ENCODE measurements around the gene PGGHG.

The PGGHG gene

GRCh38 chr11:269146-269890 is 19.6 kb upstream of the PGGHG start:
- DNase-seq: peak in 1 of 51 donors; percentile 45

GRCh38 chr11:270451-271318 is 18.2 kb upstream of the PGGHG start:
- DNase-seq: no peak

- DNase-seq: no peak
These were observed 17.6 kb upstream of the PGGHG start for GRCh38 chr11:271319-271715.

GRCh38 chr11:272195-272930 is 16.6 kb upstream of the PGGHG start:
- DNase-seq: no peak

- DNase-seq: no peak
These were observed 16.1 kb upstream of the PGGHG start for GRCh38 chr11:272931-273198.

- DNase-seq: no peak
These were observed 12.7 kb upstream of the PGGHG start for GRCh38 chr11:276219-276618.

- no peak for DNase-seq
These were observed 10.7 kb upstream of the PGGHG start, which contains the start of gene NLRP6 for GRCh38 chr11:278001-278951. TSS of gene NLRP6 (plus strand) at chr11:278407. CDS start at chr11:278570, 163 bp downstream.

GRCh38 chr11:279040-279965 is 9.6 kb upstream of the PGGHG start:
- DNase-seq: no peak

- no peak for DNase-seq
These were observed 8.8 kb upstream of the PGGHG start for GRCh38 chr11:279966-280705.

- no peak for DNase-seq
These were observed 8.0 kb upstream of the PGGHG start for GRCh38 chr11:280706-281485.

- no peak for DNase-seq
These were observed 7.3 kb upstream of the PGGHG start for GRCh38 chr11:281486-282161.

GRCh38 chr11:282171-282570 is 6.8 kb upstream of the PGGHG start:
- no peak for DNase-seq

GRCh38 chr11:282630-283360 is 6.1 kb upstream of the PGGHG start:
- DNase-seq: no peak

GRCh38 chr11:283405-284104 is 5.4 kb upstream of the PGGHG start:
- DNase-seq: no peak

GRCh38 chr11:284105-285020 is 4.6 kb upstream of the PGGHG start:
- DNase-seq: no peak

All from hypothalamus (tissue), 51 donors.